Activated T-helper 17 cell treated with anti-CD3 and anti-CD28 coated beads, Interleukin-2, amount 50 U/mL, for 72 hours (primary cell): ENCODE results near the gene LIMS3. TPM values are rescaled to one million over a fixed set of nuclear protein-coding genes. Genes with fewer than 3 reads are reported as not detected.
A peak's percentile ranks its signal among the peaks of the same experiment; 100 is the strongest.
"Not testable (repeated sequence)": the region's sequence is repeated elsewhere in the genome, so short reads cannot be mapped to it uniquely, and the experiment has no call there.

Experiments used
- ATAC-seq: fragments of 150-1000 bp; cut with Tn5 transposase; replicated peaks from 2 replicates; pipeline ENCODE4 v1.10.0; 2021; ENCODE audit warnings: mild to moderate bottlenecking, moderate library complexity
- H3K27ac Mint-ChIP-seq: one replicate; pipeline ENCODE4 v1.8.0; 2022; ENCODE audit warnings: mixed read lengths
- H3K27me3 Mint-ChIP-seq: one replicate; pipeline ENCODE4 v1.8.0; 2022; ENCODE audit warnings: mixed read lengths
- H3K36me3 Mint-ChIP-seq: one replicate; pipeline ENCODE4 v1.8.0; 2022; ENCODE audit warnings: low read depth, mild to moderate bottlenecking, mixed read lengths
- H3K4me1 Mint-ChIP-seq: one replicate; pipeline ENCODE4 v1.8.0; 2022; ENCODE audit warnings: mixed read lengths
- H3K4me3 Mint-ChIP-seq: one replicate; pipeline ENCODE4 v1.8.0; 2022; ENCODE audit warnings: mild to moderate bottlenecking, mixed read lengths
- H3K9me3 Mint-ChIP-seq: one replicate; pipeline ENCODE4 v1.8.0; 2022; ENCODE audit warnings: mixed read lengths
- total RNA-seq, 2 donors: library from RNA; stranded (reverse); gene quantifications; one replicate each; pipeline ENCODE4 v1.2.3, GENCODE V29; 2022

Gene LIMS3
- total RNA-seq, 2 donors from 2014 or later = 0.65 to 2.8 TPM

DNA sequence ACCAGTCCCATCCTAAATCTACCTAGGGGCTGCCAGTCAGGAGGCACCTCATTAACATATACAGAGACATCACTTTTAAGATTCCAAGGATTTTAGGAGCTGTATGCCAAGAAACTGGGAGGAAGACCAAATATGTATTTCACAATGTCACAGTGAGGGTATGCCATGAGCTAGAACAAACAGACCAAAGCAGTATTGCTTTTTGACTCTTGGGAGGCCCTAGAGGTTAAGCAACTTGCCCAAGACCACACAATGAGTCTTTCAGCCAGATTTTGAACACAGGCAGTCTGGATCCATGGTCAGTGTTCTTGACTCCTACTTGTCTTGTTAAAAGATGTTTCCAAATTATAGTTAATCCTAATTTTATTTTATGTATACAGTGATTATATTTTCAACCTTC lies 12.3 kb downstream of the LIMS3 start:
- not testable (repeated sequence) for H3K36me3 Mint-ChIP-seq, ATAC-seq, H3K4me1 Mint-ChIP-seq, H3K27ac Mint-ChIP-seq, H3K4me3 Mint-ChIP-seq, H3K27me3 Mint-ChIP-seq, H3K9me3 Mint-ChIP-seq

DNA sequence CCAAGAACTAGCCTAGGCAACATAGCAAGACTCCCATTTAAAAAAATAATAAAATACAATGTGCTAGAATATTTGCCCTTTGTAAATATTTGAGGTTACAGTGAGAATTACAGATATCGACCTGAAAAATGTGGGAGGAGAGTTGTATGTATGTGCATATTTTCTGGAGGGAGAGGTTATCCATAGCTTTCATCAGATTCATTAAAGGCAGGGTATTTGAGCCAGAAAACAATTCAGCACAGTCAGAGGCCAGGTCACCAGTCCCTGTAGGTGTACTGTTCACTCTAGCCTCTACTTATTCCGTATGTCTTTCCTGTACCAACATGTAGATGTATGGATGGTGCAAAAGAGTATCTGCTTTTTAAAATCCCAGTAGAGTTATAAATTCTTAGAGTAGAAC lies 15.4 kb downstream of the LIMS3 start:
- H3K27me3 Mint-ChIP-seq, H3K4me1 Mint-ChIP-seq, ATAC-seq, H3K9me3 Mint-ChIP-seq, H3K4me3 Mint-ChIP-seq, H3K36me3 Mint-ChIP-seq, H3K27ac Mint-ChIP-seq: not testable (repeated sequence)

DNA sequence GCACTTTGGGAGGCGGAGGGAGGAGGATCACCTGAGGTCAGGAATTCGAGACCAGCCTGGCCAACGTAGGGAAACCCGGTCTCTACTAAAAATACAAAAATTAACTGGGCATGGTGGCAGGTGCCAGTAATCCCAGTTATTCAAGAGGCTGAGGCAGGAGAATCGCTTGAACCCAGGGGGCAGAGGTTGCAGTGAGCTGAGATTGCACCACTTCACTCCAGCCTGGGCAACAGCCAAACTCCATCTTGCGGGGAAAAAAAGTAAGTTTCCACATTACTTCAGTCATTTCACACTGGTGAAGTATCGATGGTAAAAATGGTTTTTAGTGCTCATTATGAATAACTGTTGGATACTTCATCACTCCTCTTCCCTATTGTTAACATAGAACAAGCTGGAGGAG lies 16.1 kb downstream of the LIMS3 start:
- not testable (repeated sequence) for H3K27me3 Mint-ChIP-seq, ATAC-seq, H3K27ac Mint-ChIP-seq, H3K4me1 Mint-ChIP-seq, H3K4me3 Mint-ChIP-seq, H3K9me3 Mint-ChIP-seq, H3K36me3 Mint-ChIP-seq

DNA sequence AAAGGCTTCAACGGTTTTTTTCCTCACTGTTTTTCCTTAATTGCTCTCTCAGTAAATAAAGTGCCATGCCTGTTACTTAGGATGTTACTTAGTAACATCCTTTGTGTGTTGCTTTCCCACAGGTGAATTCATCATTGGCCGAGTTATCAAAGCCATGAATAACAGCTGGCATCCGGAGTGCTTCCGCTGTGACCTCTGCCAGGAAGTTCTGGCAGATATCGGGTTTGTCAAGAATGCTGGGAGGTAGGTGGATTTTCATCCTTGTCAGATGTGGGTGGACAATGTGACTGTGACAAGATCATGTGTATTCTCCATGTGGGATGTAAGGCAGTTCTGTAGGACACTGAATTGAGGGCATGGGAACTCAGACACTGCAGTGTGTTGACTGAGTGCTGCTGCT lies 17.3 kb downstream of the LIMS3 start:
- H3K36me3 Mint-ChIP-seq, ATAC-seq, H3K4me1 Mint-ChIP-seq, H3K27ac Mint-ChIP-seq, H3K27me3 Mint-ChIP-seq, H3K9me3 Mint-ChIP-seq, H3K4me3 Mint-ChIP-seq: not testable (repeated sequence)

GRCh38 chr2:109920162-109920561 lies 21.7 kb downstream of the LIMS3 start:
- H3K27ac Mint-ChIP-seq, H3K36me3 Mint-ChIP-seq, H3K4me3 Mint-ChIP-seq, H3K4me1 Mint-ChIP-seq, H3K27me3 Mint-ChIP-seq, ATAC-seq, H3K9me3 Mint-ChIP-seq: not testable (repeated sequence)

GRCh38 chr2:109921543-109922384 lies 23.3 kb downstream of the LIMS3 start:
- not testable (repeated sequence) for H3K9me3 Mint-ChIP-seq, H3K4me1 Mint-ChIP-seq, H3K36me3 Mint-ChIP-seq, H3K27ac Mint-ChIP-seq, H3K27me3 Mint-ChIP-seq, H3K4me3 Mint-ChIP-seq
- peak; percentile 65 for ATAC-seq

DNA sequence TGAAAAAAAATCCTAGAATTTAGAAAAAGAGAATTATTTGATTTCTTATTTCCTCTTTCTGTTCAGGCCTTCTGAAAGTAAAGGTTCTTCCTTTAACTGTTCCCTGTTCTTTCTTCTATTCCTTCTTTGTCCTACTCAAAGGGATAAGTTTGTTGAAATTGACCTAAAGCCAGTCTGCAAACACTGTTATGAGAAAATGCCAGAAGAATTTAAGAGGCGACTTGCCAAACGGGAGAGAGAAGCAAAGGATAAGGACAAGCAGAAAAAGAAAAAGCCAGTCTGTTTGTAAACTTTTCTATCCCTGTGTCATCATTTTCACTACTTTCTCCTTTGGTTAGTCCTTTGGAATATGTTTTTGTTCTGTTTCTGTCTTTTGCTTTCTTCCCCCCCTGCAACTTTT lies 26.0 kb downstream of the LIMS3 start:
- not testable (repeated sequence) for H3K27ac Mint-ChIP-seq, H3K27me3 Mint-ChIP-seq, H3K36me3 Mint-ChIP-seq, H3K4me1 Mint-ChIP-seq, ATAC-seq, H3K9me3 Mint-ChIP-seq, H3K4me3 Mint-ChIP-seq

- not testable (repeated sequence) for ATAC-seq, H3K4me1 Mint-ChIP-seq, H3K9me3 Mint-ChIP-seq, H3K36me3 Mint-ChIP-seq, H3K4me3 Mint-ChIP-seq, H3K27ac Mint-ChIP-seq, H3K27me3 Mint-ChIP-seq
These were observed 29.3 kb downstream of the LIMS3 start for GRCh38 chr2:109927803-109928202.

DNA sequence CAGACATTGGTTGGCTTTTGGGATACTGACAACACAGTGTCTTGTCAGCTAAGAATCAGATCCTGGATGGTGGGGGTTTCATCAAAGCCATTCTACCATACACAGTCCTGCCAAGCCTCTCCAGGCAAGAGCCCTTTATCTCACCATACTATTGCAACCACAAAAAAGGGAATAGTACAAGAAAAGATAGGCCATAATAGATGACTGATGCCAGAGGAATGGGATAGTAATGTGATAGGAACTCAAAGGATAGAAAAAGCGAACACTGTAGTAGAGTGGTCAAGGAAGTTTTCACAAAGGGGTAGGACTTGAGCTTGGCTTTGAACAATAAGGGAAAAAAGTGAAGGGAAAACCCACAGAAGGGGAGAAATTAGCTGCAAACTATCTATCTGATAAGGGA lies 30.7 kb downstream of the LIMS3 start:
- H3K36me3 Mint-ChIP-seq, H3K4me1 Mint-ChIP-seq, H3K27me3 Mint-ChIP-seq, H3K4me3 Mint-ChIP-seq, H3K9me3 Mint-ChIP-seq, ATAC-seq, H3K27ac Mint-ChIP-seq: not testable (repeated sequence)

- H3K36me3 Mint-ChIP-seq, ATAC-seq, H3K9me3 Mint-ChIP-seq, H3K4me1 Mint-ChIP-seq, H3K4me3 Mint-ChIP-seq, H3K27me3 Mint-ChIP-seq, H3K27ac Mint-ChIP-seq: not testable (repeated sequence)
These were observed 38.0 kb downstream of the LIMS3 start for GRCh38 chr2:109936534-109936933.

DNA sequence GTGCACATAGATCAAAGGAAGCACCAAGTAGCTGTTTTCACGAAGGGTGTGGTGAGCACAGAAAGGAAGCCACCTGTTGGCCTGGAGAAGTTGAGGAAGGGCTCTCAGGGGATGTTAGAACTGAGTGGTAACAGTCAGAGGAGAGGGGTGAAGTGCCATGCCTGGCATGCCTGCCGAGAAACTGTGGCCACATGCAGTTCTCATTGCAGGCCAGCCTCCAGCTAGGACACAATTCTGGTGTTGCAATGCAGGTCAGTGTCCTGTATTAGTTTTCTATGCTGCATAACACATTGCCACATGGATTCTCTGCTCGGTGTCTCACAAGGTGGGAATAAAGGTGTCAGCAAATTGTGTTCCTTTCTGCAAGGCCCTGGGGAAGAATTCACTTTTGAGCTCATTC lies 46.9 kb downstream of the LIMS3 start:
- H3K36me3 Mint-ChIP-seq, H3K27ac Mint-ChIP-seq, H3K4me1 Mint-ChIP-seq, ATAC-seq, H3K9me3 Mint-ChIP-seq, H3K4me3 Mint-ChIP-seq, H3K27me3 Mint-ChIP-seq: not testable (repeated sequence)

GRCh38 chr2:109947262-109947958 lies 48.9 kb downstream of the LIMS3 start:
- not testable (repeated sequence) for H3K9me3 Mint-ChIP-seq, H3K27me3 Mint-ChIP-seq, H3K4me3 Mint-ChIP-seq, H3K36me3 Mint-ChIP-seq, H3K4me1 Mint-ChIP-seq, H3K27ac Mint-ChIP-seq
- ATAC-seq = peak; percentile 46

- not testable (repeated sequence) for H3K4me1 Mint-ChIP-seq, H3K27ac Mint-ChIP-seq, H3K27me3 Mint-ChIP-seq, H3K4me3 Mint-ChIP-seq, H3K9me3 Mint-ChIP-seq, H3K36me3 Mint-ChIP-seq
- peak; percentile 14 for ATAC-seq
These were observed 49.6 kb downstream of the LIMS3 start for GRCh38 chr2:109947959-109948520.

- not testable (repeated sequence) for H3K36me3 Mint-ChIP-seq, H3K27ac Mint-ChIP-seq, H3K4me1 Mint-ChIP-seq, H3K4me3 Mint-ChIP-seq, H3K27me3 Mint-ChIP-seq, ATAC-seq, H3K9me3 Mint-ChIP-seq
These were observed 51.8 kb downstream of the LIMS3 start for GRCh38 chr2:109950146-109950843.

DNA sequence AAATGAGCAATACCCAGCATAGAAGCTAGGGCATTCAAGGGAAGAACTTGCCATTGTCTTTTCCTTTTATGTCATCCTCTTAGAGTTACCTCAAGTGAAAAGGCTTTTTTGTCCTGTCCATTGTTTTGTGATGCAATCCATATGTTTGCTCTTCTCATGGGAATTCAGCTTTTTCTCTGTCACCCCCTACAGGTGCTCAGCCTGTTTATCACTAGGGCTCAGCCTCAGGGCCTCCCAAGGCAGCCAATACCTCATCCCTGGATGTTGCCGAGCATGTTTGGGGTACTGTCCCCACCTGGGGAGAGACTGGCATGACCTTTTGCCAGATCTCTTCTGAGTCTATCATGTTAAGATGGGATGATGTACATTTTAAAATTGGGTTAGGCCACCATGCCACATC lies 65.5 kb downstream of the LIMS3 start:
- not testable (repeated sequence) for H3K27me3 Mint-ChIP-seq, H3K4me3 Mint-ChIP-seq, H3K4me1 Mint-ChIP-seq, H3K9me3 Mint-ChIP-seq, ATAC-seq, H3K27ac Mint-ChIP-seq, H3K36me3 Mint-ChIP-seq
